ENCODE results near the gene OFD1. TPM values are rescaled to one million over a fixed set of nuclear protein-coding genes. Genes with fewer than 3 reads are reported as not detected.

Gene OFD1
- total and polyA plus RNA-seq, 8 donors, result 19.1 to 79.1 (median 59.4) TPM

DNA sequence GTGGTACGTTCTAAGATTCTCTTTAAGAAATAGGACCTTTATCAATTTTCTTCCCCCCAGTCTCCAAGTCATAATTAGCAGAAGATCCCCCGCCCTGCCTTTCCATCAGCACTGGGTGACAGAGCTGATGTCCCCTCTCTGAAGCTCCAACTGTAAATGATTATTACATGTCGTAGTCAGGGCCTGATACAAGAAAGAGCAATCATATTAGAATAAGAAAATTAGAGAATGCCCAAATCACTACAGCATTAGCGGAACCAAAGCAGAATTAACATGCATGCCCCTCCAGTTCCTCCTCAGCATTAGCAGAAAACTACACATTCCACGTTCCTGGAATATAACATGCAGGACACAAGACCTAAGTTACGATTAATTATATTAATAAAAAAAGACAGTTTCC, 81.6 kb downstream of the OFD1 start:
- no peak overlapping the region for H3K27ac ChIP-seq
- peaks cover 0 to 11% of the 10 kb centered on the region in 2 donors for H3K27me3 ChIP-seq
- intact Hi-C loops (cut with DNase I), result no loop called here
- H3K36me3 ChIP-seq, result no peaks in the 10 kb centered on the region
- H3K4me1 ChIP-seq, result no peaks in the 10 kb centered on the region
- H3K9me3 ChIP-seq, result no peaks in the 10 kb centered on the region
- no peak for ATAC-seq
- TF ChIP-seq, protein P1, sequence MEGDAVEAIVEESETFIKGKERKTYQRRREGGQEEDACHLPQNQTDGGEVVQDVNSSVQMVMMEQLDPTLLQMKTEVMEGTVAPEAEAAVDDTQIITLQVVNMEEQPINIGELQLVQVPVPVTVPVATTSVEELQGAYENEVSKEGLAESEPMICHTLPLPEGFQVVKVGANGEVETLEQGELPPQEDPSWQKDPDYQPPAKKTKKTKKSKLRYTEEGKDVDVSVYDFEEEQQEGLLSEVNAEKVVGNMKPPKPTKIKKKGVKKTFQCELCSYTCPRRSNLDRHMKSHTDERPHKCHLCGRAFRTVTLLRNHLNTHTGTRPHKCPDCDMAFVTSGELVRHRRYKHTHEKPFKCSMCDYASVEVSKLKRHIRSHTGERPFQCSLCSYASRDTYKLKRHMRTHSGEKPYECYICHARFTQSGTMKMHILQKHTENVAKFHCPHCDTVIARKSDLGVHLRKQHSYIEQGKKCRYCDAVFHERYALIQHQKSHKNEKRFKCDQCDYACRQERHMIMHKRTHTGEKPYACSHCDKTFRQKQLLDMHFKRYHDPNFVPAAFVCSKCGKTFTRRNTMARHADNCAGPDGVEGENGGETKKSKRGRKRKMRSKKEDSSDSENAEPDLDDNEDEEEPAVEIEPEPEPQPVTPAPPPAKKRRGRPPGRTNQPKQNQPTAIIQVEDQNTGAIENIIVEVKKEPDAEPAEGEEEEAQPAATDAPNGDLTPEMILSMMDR (IDR thresholded peaks at IDR 0.05), result no peak
- no peak for DNase-seq
- H3K4me3 ChIP-seq, result no peak overlapping the region

DNA sequence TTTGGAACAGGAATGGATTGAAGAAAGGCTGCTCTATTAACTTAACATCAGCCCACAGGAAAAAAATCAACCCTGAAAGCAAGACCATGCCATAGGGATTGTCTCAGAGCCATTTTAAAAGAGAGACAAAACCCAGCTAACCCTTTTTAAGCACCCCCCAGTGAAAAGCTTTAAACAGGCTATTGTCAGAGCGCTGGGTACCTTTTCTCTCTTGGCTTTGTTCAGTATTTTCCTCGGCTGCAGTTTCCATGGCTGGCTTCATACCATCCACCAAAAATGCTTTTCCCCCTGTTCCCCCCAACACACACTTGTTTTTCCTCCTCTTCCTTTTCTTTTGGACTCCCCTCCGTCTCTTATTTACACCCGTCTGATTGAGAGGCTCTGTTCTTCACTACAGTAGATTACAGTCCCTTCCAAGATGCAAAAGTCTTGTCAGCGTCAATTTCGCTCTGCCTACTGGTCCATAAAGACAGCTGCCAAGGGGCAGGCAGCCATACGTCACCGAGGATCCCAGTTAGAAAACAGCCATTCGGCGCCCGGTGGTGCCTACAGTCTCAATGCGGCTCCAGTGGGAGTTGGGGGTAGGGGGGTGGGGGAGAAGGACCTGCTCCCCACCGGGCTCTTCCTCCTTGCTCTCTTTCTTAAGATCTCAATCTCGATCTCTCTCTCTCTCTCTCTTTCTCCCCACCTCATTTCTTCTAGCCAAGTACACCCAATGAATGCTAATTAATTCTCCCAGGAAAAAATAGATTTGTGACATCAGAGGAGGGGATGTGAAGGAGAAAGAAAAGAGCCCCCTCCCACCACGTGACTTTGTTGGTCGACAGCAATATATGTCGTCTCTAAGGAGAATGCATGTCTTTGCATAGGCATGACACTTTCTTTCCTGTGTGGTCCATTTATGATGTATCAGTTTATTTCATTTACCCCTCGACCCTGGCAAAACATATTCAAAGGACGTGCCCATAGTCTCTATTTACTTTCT, 82.4 kb downstream of the OFD1 start, which contains the start of gene GPM6B:
Gene GPM6B, minus strand, starts transcription at position 451 of the 985 bp plus-strand sequence. Its CDS starts 189 bp downstream, at position 262.
- TF ChIP-seq, protein P1 (IDR thresholded peaks at IDR 0.05), result no peak
- H3K4me1 ChIP-seq, result no peaks in the 10 kb centered on the region
- intact Hi-C loops (cut with DNase I), result no loop called here
- no peak within 1 kb of the TSS for H3K4me3 ChIP-seq
- H3K9me3 ChIP-seq, result no peaks in the 10 kb centered on the region
- H3K27me3 ChIP-seq, result peaks cover 0 to 11% of the 10 kb centered on the region in 2 donors
- no peak for ATAC-seq
- H3K36me3 ChIP-seq, result no peaks in the 10 kb centered on the region
- no peak within 1 kb of the TSS for H3K27ac ChIP-seq
- no peak for DNase-seq

Other genes starting within 250 kb of the OFD1 start
- 10 to 100 TPM; 25.9 to 36.7 TPM for gene EGFL6, start 165.1 kb upstream of the OFD1 start, total RNA-seq
- 10 to 100 TPM; 58.1 to 88.3 (median 67.5) TPM for gene EGFL6, start 165.1 kb upstream of the OFD1 start, polyA plus RNA-seq (ENCODE audit: insufficient read length in 6 of 6)
- 1 to 10 TPM; 3.1 to 3.5 TPM for gene TCEANC, start 81.6 kb upstream of the OFD1 start, total RNA-seq
- gene TCEANC, start 81.6 kb upstream of the OFD1 start, polyA plus RNA-seq (ENCODE audit: insufficient read length in 6 of 6), result 1 to 10 TPM; 6.3 to 7.1 (median 6.7) TPM
- 10 to 100 TPM; 30.4 to 32.4 TPM for gene RAB9A, start 45.6 kb upstream of the OFD1 start, total RNA-seq
- gene RAB9A, start 45.6 kb upstream of the OFD1 start, polyA plus RNA-seq (ENCODE audit: insufficient read length in 6 of 6), result 10 to 100 TPM; 22.5 to 24.8 (median 23.7) TPM
- gene TRAPPC2, start 128 bp upstream of the OFD1 start, total RNA-seq, result 10 to 100 TPM; 13.2 to 20.7 TPM
- gene TRAPPC2, start 128 bp upstream of the OFD1 start, polyA plus RNA-seq (ENCODE audit: insufficient read length in 6 of 6), result 10 to 100 TPM; 15.8 to 25.5 (median 20.9) TPM
- gene GPM6B, start 82.3 kb downstream of the OFD1 start, total RNA-seq, result 10 to 100 TPM in 1 of 2 donors, 1 to 10 TPM in 1; 7.0 to 17.9 TPM
- 10 to 100 TPM; 31.0 to 37.2 (median 31.9) TPM for gene GPM6B, start 82.3 kb downstream of the OFD1 start, polyA plus RNA-seq (ENCODE audit: insufficient read length in 6 of 6)